Gastroesophageal sphincter (tissue), 4 donors: ENCODE measurements around the gene MRPL39. TPM values are rescaled to one million over a fixed set of nuclear protein-coding genes. Genes with fewer than 3 reads are reported as not detected.

ENCODE experiments used
- ATAC-seq: fragments of 150-250 bp; one replicate; pipeline ENCODE4 v1.9.1; 2016; ENCODE audit warnings: mild to moderate bottlenecking, moderate library complexity
- H3K27ac ChIP-seq, 4 donors: fragments of 200-600 bp; sonication (generic) in 3 of 4; 1 replicate in 3 of 4; 2 replicates in 1 of 4; pipeline ENCODE4 v1.5.1; 2016 to 2019
- H3K27me3 ChIP-seq: fragments of 200-600 bp; sonication (generic); one replicate; pipeline ENCODE4 v1.5.1; 2019
- H3K36me3 ChIP-seq, 2 donors: fragments of 200-600 bp; sonication (generic); one replicate each; pipeline ENCODE4 v1.5.1; 2019; ENCODE audit warnings: control low read depth in 1 of 2
- H3K4me1 ChIP-seq, 3 donors: fragments of 200-600 bp; sonication (generic); 1 replicate in 2 of 3; 2 replicates in 1 of 3; pipeline ENCODE4 v1.5.1; 2016 to 2019; ENCODE audit warnings: control low read depth in 2 of 3
- H3K4me3 ChIP-seq, 2 donors: fragments of 200-600 bp; sonication (generic); one replicate each; pipeline ENCODE4 v1.5.1; 2019; ENCODE audit warnings: mild to moderate bottlenecking in 1 of 2, moderate library complexity in 1 of 2
- H3K9me3 ChIP-seq, 3 donors: fragments of 200-600 bp; sonication (generic); one replicate each; pipeline ENCODE4 v1.5.1; 2017 to 2019; ENCODE audit warnings: control low read depth in 2 of 3
- EP300 ChIP-seq: sonication (generic); formaldehyde crosslinking; IDR thresholded peaks from one replicate; pipeline ENCODE4 v1.6.1; 2017; ENCODE audit warnings: antibody characterized with exemption, mild to moderate bottlenecking
- POLR2A ChIP-seq, 2 donors: fragments of 450-650 bp; IDR thresholded peaks; one replicate each; pipeline ENCODE4 v1.6.1; 2017; ENCODE audit warnings: antibody characterized with exemption in 2 of 2, mild to moderate bottlenecking in 2 of 2, moderate library complexity in 1 of 2
- POLR2AphosphoS5 ChIP-seq: sonication (generic); formaldehyde crosslinking; IDR thresholded peaks from one replicate; pipeline ENCODE4 v1.6.1; 2017; ENCODE audit warnings: antibody characterized with exemption
- WGBS, 2 donors: methylation state at CpG; one replicate each; pipeline ENCODE4 v1.1.5; 2018; ENCODE audit warnings: low coverage in 1 of 2; 5-methylcytosine and 5-hydroxymethylcytosine counted together
- total RNA-seq, 4 donors: library from RNA; depleted of rRNA; stranded (reverse); fragments of >200 nt; gene quantifications; one replicate each; pipeline ENCODE4 v1.1.0, GENCODE V29; 2016
- TF ChIP-seq, protein P1 (sequence below), 4 experiments: fragments of 200-600 bp in 2 of 4; fragments of 450-650 bp in 2 of 4; sonication (generic) in 1 of 4; IDR thresholded peaks; one replicate each; pipeline ENCODE4 v1.5.1; 2017 to 2019; ENCODE audit warnings: antibody characterized with exemption in 4 of 4, mild to moderate bottlenecking in 2 of 4, moderate library complexity in 2 of 4

The MRPL39 gene
- total RNA-seq, 4 donors from 2014 or later = 17.0 to 37.4 (median 25.4) TPM

DNA sequence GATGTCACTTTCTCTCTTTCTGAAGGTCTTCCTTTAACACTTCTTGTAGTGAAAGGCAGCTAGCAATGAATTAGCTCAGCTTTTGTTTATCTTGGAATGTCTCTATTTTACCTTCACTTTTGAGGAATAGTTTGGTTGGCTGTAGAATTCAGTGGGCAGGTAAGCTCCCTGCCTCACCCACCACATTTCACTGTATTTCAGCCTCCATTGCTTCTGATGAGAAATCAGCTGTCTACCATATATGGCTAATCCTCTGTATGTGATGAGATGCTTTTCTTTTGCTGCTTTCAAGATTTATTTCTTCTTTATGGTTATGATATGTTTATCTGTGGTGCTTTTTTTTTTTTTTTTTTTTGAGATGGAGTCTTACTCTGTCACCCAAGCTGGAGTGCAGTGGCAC lies 70.1 kb downstream of the MRPL39 start:
- Histone ChIP-seq H3K4me1 (no peaks in the 10 kb centered on the region), H3K36me3 (no peaks in the 10 kb centered on the region), H3K9me3 (peaks cover 0 to 25% (median 0%) of the 10 kb centered on the region in 3 donors), H3K4me3 (no peak overlapping the region), H3K27ac (no peak overlapping the region), H3K27me3 (no peaks in the 10 kb centered on the region)
- ATAC-seq = no peak
- TF ChIP-seq, protein P1, sequence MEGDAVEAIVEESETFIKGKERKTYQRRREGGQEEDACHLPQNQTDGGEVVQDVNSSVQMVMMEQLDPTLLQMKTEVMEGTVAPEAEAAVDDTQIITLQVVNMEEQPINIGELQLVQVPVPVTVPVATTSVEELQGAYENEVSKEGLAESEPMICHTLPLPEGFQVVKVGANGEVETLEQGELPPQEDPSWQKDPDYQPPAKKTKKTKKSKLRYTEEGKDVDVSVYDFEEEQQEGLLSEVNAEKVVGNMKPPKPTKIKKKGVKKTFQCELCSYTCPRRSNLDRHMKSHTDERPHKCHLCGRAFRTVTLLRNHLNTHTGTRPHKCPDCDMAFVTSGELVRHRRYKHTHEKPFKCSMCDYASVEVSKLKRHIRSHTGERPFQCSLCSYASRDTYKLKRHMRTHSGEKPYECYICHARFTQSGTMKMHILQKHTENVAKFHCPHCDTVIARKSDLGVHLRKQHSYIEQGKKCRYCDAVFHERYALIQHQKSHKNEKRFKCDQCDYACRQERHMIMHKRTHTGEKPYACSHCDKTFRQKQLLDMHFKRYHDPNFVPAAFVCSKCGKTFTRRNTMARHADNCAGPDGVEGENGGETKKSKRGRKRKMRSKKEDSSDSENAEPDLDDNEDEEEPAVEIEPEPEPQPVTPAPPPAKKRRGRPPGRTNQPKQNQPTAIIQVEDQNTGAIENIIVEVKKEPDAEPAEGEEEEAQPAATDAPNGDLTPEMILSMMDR (IDR thresholded peaks at IDR 0.05) = no peak
- TF ChIP-seq POLR2A (IDR thresholded peaks at IDR 0.05) (no peak), EP300 (no peak), POLR2AphosphoS5 (no peak)

DNA sequence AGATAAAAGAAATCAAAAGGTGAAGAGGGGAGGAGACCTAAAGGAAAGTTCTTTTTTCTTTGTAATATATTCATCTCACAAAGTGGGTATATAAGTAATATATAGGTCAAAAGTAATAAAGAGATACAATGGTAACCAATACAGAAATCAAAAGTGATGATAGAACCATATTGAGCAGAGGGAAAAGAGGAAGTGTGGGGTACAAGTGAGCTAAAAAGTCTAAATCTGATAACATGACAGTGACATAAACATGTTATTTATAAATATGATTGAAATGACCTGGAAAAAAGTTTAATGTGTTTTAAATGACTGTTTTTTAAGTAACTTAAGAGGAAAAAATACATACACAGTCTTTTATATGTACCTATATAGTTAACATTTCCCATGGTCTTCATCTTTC lies 70.5 kb downstream of the MRPL39 start:
- H3K9me3 ChIP-seq = peaks cover 0 to 25% (median 0%) of the 10 kb centered on the region in 3 donors
- no peak for ATAC-seq

DNA sequence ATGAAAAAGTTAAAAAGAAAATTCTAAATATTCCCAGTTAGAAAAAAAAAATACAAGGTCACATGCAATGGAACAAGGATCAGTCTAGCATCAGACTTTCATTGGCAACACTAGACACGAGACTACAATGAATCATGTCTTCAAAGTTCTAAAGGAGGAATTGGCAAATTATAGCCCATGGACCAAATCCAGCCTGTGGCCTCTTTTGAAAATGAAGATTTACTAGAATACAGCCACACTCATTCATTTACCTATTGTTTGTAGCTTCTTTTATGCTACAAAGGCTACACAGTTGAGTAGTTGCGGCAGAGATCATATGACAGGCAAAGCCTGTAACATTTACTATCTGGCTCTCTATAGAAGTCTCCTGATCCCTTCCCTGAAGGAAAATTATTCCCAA lies 71.4 kb downstream of the MRPL39 start:
- H3K36me3 ChIP-seq = no peaks in the 10 kb centered on the region
- peaks cover 0 to 25% (median 0%) of the 10 kb centered on the region in 3 donors for H3K9me3 ChIP-seq
- no peak overlapping the region for H3K4me3 ChIP-seq
- TF ChIP-seq, protein P1 (IDR thresholded peaks at IDR 0.05) = no peak
- TF ChIP-seq POLR2A (IDR thresholded peaks at IDR 0.05) (no peak), EP300 (no peak), POLR2AphosphoS5 (no peak)
- no peaks in the 10 kb centered on the region for H3K4me1 ChIP-seq
- H3K27me3 ChIP-seq = no peaks in the 10 kb centered on the region
- ATAC-seq = no peak
- H3K27ac ChIP-seq = no peak overlapping the region
- WGBS, 2 donors = 77 to 88% methylated on average over 2 of the region's 2 CpGs

More for the DNA sequence above, 70.5 kb downstream of the MRPL39 start:
- H3K36me3 ChIP-seq = no peaks in the 10 kb centered on the region
- TF ChIP-seq, protein P1 (IDR thresholded peaks at IDR 0.05) = no peak
- TF ChIP-seq POLR2A (IDR thresholded peaks at IDR 0.05) (no peak), POLR2AphosphoS5 (no peak), EP300 (no peak)
- H3K4me3 ChIP-seq = no peak overlapping the region
- no peaks in the 10 kb centered on the region for H3K27me3 ChIP-seq
- no peak overlapping the region for H3K27ac ChIP-seq
- no peaks in the 10 kb centered on the region for H3K4me1 ChIP-seq

Other genes with a start within 250 kb of the MRPL39 start
- gene JAM2, start 31.8 kb upstream of the MRPL39 start, total RNA-seq = 10 to 100 TPM; 24.9 to 59.5 (median 38.2) TPM
- 100 to 1,000 TPM; 108 to 158 (median 130) TPM for gene ATP5PF, start 127.4 kb upstream of the MRPL39 start, total RNA-seq
- 10 to 100 TPM; 17.0 to 30.0 (median 24.2) TPM for gene GABPA, start 127.5 kb upstream of the MRPL39 start, total RNA-seq